Measurements from ENCODE around the gene MEAK7.

MEAK7 gene, protein sequence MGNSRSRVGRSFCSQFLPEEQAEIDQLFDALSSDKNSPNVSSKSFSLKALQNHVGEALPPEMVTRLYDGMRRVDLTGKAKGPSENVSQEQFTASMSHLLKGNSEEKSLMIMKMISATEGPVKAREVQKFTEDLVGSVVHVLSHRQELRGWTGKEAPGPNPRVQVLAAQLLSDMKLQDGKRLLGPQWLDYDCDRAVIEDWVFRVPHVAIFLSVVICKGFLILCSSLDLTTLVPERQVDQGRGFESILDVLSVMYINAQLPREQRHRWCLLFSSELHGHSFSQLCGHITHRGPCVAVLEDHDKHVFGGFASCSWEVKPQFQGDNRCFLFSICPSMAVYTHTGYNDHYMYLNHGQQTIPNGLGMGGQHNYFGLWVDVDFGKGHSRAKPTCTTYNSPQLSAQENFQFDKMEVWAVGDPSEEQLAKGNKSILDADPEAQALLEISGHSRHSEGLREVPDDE

DNA sequence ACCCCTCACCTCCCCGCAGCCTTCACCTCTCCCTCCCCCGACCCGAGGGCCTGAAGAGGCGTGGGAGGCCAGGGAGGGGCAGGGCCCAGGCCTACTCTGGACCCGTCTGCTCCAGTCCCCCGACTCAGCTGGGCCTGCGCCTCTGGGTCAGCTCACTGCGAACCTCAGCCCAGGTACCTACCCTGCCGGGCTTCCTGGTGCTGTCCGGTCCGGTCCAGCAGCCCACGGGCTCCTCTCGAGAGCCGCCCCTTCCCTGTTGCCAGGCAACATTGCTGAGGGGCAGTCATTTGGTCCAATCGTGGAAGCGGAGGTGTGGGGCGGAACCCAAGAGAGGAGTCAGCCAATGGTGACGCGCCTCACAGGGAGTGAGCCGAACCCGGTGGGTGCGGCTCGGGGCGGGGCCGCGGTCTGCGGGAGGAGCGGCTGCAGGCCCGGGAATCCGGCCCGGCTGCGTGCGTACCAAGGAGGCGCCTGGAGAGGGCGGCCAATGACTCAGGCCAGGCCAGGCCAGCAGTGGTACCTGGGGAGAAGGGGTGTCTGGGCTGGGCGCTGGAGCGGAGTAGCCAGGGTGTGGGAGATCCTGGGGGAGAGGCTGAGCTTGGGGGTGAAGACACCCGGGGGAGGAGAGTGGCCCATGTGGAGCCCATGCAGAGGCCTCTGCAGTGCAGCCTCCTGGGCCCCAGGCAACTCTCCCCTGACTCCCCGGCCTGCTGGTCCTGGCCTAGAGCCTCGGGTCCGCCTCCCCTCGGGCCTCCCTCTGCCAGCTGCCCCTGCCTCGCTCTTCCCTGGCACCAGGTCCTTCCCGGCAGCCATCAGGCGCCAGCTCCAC is at the start of gene MEAK7:
MEAK7 (minus strand) TSS at position 240 of the 829 bp plus-strand sequence. CDS start 6,573 bp downstream, outside the sequence.
- peak within 1 kb of the TSS; percentile 98 for H3K27ac ChIP-seq
- peak; percentile 99 for DNase-seq (ENCODE audit: low spot score)
- ChIA-PET POLR2A (ENCODE audit: low non-redundant PET) (no interaction called here), CTCF (interaction anchor here (0.7 to 2.1 kb wide), 5 partner anchors 15 to 466 kb away, joined by 3 to 8 read pairs (median 4); no protein-coding TSS in a partner anchor)
- TF ChIP-seq, protein P1, sequence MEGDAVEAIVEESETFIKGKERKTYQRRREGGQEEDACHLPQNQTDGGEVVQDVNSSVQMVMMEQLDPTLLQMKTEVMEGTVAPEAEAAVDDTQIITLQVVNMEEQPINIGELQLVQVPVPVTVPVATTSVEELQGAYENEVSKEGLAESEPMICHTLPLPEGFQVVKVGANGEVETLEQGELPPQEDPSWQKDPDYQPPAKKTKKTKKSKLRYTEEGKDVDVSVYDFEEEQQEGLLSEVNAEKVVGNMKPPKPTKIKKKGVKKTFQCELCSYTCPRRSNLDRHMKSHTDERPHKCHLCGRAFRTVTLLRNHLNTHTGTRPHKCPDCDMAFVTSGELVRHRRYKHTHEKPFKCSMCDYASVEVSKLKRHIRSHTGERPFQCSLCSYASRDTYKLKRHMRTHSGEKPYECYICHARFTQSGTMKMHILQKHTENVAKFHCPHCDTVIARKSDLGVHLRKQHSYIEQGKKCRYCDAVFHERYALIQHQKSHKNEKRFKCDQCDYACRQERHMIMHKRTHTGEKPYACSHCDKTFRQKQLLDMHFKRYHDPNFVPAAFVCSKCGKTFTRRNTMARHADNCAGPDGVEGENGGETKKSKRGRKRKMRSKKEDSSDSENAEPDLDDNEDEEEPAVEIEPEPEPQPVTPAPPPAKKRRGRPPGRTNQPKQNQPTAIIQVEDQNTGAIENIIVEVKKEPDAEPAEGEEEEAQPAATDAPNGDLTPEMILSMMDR (conservative IDR thresholded peaks at IDR 0.05; ENCODE audit: low read depth) = no peak

DNA sequence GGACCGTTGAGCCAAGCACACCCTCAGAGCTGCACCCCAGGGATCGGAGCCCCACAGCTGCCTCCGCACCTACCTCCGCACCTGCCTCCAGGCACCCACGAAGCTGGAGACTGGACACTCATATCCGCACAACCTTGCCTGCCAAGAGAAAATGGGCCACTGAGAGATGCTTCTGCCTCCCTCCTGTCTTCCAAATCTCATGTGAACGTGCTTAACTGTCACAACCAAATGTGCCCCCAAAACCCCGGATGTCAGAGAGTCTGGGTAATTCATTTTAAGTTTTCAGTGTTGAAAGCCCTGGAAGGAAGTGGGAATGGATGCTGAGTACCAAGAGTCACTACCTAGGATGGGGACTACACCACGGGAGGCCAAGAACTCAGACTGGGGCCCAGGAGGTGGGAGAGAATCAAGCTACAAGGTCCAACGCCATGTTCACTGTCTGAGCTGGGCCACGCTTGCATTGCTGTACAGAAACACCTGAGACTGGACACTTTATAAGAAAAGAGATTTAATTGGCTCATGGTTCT is 49.5 kb upstream of the MEAK7 start:
- TF ChIP-seq, protein P1 (conservative IDR thresholded peaks at IDR 0.05; ENCODE audit: low read depth) = no peak
- DNase-seq (ENCODE audit: low spot score) = no peak
- H3K27ac ChIP-seq = no peak overlapping the region
- ChIA-PET CTCF (no interaction called here), POLR2A (ENCODE audit: low non-redundant PET) (no interaction called here)

DNA sequence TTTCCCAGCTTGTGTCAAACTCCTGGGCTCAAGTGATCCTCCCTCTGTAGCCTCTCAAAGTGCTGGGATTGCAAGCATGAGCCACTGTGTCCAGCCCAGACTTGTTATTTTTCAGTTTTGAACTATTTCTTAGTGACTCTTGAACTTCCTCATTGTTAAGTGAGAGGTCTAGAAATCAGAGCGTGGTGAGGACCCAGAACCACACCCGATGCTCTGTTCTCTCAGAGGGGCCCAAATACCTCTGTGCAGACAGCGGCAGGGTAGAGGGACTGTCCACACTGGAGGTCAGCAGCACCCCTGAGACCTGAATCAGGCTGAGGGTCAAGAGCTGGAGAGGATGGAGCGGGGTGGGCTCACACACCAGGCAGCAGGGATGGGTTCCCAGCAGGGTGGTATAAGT is 47.7 kb upstream of the MEAK7 start:
- ChIA-PET POLR2A (ENCODE audit: low non-redundant PET) (interaction anchor here (0.7 kb wide), 1 partner anchor 12 kb away, joined by 3 read pairs; no protein-coding TSS in a partner anchor), CTCF (interaction anchor here (0.6 to 0.7 kb wide), 3 partner anchors 46 to 288 kb away, joined by 3 to 5 read pairs (median 3); no protein-coding TSS in a partner anchor)
- no peak overlapping the region for H3K27ac ChIP-seq
- TF ChIP-seq, protein P1 (conservative IDR thresholded peaks at IDR 0.05; ENCODE audit: low read depth) = no peak
- DNase-seq (ENCODE audit: low spot score) = no peak

DNA sequence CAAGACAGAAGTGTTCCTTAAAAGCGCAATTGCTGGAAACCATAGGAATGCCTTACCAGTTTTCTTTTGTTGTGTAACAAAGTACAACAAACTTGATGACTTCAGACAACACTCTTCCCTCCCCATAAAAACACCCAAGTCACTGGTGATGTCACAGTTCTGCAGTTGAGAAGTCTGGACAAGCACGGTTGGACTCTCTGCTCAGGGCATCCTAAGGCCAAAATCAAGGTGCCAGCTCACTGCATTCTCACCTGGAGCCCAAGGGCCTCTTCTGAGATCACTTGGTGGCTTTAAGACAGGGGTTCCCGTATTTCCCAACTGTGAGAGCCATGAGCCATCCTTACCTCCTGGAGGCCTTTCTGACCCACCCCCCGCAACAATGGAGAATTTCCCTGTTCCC is 45.6 kb upstream of the MEAK7 start:
- DNase-seq (ENCODE audit: low spot score) = no peak
- no peak overlapping the region for H3K27ac ChIP-seq
- ChIA-PET CTCF (interaction anchor here (0.7 kb wide), 1 partner anchor 104 kb away, joined by 5 read pairs; no protein-coding TSS in a partner anchor), POLR2A (ENCODE audit: low non-redundant PET) (no interaction called here)
- TF ChIP-seq, protein P1 (conservative IDR thresholded peaks at IDR 0.05; ENCODE audit: low read depth) = no peak

DNA sequence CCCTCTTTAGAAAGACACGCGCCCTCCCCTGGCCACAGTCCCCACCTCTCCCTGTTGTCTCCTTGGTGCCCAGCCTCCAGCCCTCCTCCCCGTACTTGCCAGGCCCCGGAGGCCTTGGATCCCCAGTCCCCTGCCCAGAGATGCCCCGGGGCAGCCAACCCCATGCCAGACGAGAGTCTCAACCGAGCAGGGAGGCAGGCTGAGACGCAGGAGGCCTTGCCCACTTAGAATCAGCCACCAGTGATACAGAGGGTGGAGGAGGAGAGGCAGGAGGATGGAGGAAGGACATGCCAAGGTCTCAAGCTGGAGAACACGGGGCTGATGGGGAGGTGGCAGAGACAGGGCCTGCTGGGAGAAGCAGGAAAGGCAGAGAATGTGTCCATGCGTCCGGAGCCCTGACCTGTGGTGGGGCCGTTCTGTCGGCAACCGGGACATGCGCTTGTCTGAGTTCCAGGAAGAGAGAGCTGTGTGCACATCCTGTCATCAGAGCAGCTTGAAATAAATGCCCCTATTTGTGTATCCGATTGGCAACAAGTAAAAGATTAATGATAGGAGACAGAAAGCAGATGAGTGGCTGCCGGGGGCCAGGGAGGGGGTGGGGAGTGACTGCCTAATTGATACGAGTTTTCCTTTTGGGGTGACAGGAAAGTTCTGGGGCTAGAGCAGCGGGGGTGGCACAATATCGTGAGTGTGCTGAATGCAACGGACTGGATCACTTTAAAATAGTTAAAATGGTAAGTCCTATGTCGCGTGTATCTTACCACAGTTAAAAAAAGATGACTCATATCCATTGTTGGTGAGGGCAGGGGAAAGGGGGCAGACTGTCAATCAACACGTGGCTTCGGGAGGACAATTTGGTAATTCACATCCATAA is 44.7 kb upstream of the MEAK7 start:
- DNase-seq (ENCODE audit: low spot score) = no peak
- TF ChIP-seq, protein P1 (conservative IDR thresholded peaks at IDR 0.05; ENCODE audit: low read depth) = no peak
- no peak overlapping the region for H3K27ac ChIP-seq
- ChIA-PET POLR2A (ENCODE audit: low non-redundant PET) (no interaction called here), CTCF (interaction anchor here (0.7 kb wide), 1 partner anchor 105 kb away, joined by 5 read pairs; no protein-coding TSS in a partner anchor)
